Skeletal muscle cell (primary cell): ENCODE measurements around the gene UGGT2.
"Not testable (repeated sequence)": the region's sequence is repeated elsewhere in the genome, so short reads cannot be mapped to it uniquely, and the experiment has no call there.

Experiments
- DNase-seq: peaks from one replicate; pipeline ENCODE4 v3.0.0-alpha.2; 2010; ENCODE audit warnings: low read depth
- H3K4me3 ChIP-seq: 2 replicates; pipeline ENCODE4 v1.5.1; 2011; ENCODE audit warnings: low read depth, mild to moderate bottlenecking, control low read depth, low read length, moderate library complexity

The UGGT2 gene

DNA sequence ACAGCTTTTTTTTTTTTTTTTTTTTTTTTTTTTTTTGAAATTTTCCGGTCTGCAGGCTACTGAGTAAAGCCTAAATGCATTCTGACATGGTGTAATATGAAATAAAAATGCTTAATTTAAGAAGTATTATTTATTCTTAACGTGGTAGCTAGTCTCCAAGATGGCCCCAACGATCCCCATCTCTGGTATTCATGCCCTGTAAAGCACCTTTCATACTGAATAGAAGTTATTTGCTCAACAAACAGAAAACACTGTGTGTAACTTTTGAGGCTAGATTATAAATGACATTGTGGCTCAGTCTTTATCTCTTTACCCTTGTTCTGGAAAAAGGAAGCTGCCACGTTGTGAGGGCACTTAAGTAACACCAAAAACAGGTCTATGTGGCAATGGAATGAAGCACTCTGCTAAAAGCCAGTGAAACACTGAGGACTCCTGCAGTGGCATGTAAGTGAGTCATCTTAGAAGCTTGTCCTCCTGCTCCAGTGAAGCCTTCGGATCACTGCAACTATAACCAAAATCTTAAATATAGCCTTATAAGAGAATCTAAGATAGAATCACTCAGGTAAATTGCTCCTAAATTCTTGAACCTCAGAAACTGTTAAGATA lies 128.7 kb downstream of the UGGT2 start:
- DNase-seq, result peak; percentile 76
- H3K4me3 ChIP-seq, result no peak overlapping the region

- DNase-seq, result no peak
- no peak overlapping the region for H3K4me3 ChIP-seq
Observed at GRCh38 chr13:95921485-95921884, 131.7 kb downstream of the UGGT2 start.

GRCh38 chr13:95920485-95920884 lies 132.7 kb downstream of the UGGT2 start:
- DNase-seq, result no peak
- H3K4me3 ChIP-seq, result no peak overlapping the region

DNA sequence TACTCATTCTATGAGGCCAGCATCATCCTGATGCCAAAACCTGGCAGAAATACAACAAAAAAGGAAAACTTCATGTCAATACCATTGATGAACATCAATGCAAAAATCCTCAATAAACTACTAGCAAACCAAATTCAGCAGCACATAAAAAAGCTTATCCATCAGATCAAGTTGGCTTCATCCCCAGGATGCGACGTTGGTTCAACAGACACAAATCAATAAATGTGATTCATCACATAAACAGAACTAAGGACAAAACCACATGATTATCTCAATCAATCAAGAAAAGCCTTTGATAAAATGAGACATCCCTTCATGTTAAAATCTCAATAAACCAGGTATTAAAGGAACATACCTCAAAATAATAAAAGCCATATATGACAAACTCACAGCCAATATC lies 134.3 kb downstream of the UGGT2 start:
- no peak for DNase-seq
- no peak overlapping the region for H3K4me3 ChIP-seq

DNA sequence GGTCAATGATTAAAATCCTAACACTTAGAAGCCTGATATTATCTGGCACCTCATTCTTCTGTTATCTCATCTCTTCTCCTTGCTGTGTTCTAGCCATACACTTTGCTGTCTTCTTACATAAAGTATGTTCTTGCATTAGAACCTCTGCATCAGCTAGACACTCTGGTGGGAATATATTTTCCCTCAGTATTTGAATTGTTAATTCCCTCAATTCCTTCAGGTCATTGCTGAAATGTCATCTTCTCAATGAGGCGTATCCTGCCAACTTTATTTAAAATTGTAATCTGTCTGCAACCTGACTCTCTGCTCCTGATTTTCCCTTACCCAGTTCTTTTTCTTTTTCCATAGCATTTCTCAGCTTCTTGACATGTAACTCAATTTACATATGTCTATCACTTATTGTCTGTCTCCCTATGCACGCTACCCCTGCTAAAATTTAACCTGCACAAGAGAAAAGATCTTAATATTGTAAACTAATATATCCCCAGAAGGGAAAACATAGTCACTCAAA lies 138.2 kb downstream of the UGGT2 start:
- no peak overlapping the region for H3K4me3 ChIP-seq
- no peak for DNase-seq

- no peak overlapping the region for H3K4me3 ChIP-seq
- no peak for DNase-seq
Observed at GRCh38 chr13:95906999-95907398, 146.2 kb downstream of the UGGT2 start.

- no peak for DNase-seq
- H3K4me3 ChIP-seq, result no peak overlapping the region
Observed at GRCh38 chr13:95903569-95903968, 149.6 kb downstream of the UGGT2 start.

- H3K4me3 ChIP-seq, result no peak overlapping the region
- DNase-seq, result no peak
Observed at GRCh38 chr13:95902741-95903140, 150.5 kb downstream of the UGGT2 start.

- H3K4me3 ChIP-seq, result no peak overlapping the region
- no peak for DNase-seq
Observed at GRCh38 chr13:95898256-95898655, 154.9 kb downstream of the UGGT2 start.

- no peak overlapping the region for H3K4me3 ChIP-seq
- DNase-seq, result no peak
Observed at GRCh38 chr13:95896301-95896700, 156.9 kb downstream of the UGGT2 start.

DNA sequence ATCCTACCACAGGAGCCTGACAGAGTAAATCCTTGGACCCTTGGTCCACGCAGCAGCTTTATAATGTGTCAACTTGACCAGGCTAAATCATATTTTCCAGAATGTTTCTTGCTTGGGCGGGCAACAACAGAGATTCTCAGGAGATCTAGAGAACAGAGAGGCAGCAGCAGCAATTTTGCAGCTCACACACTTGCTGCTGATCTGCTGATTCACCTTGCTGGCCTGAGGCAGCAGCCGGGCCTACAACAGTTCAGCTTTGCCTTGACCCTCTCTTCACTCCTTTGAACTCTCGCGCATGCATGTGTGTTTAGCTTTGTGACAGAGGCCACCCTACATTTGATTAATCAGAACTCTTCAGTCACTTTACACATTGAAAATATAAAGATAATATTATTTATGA lies 159.3 kb downstream of the UGGT2 start:
- no peak for DNase-seq
- H3K4me3 ChIP-seq, result no peak overlapping the region

DNA sequence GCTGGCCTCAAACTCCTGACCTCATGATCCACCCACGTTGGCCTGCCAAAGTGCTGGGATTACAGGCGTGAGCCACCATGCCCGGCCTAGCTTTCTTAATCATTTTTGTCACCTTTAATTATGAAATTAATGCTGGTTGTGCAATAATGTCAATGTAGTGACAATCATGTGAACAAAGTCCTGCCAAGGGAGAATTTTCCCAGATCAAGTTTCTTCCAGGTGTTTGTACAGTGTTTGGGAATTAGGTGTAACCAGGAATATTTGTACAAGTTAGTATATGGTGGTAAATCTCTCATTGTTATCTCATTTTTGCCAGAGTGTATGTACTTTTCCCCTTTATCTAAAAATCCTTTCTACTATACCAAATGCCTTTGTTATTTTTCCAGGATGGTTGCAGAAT lies 171.1 kb downstream of the UGGT2 start:
- DNase-seq, result no peak
- H3K4me3 ChIP-seq, result no peak overlapping the region

DNA sequence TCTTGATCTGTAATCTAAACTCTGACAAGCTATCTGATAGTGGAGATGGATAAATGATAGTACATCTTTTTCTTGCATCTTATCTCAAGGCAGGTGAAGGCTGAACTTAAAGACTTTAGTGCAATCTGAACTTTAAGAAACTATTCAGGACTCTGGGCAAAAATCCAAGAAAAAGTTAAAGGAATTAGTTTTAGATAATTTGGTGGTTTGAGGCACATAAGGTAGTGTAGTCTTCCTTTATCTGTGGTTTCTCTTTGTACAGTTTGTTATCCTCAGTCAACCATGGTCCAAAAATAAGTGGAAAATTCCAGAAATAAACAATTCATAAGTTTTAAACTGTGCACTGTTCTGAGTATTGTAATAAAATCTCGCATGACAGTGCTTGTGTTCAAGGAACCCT lies 172.9 kb downstream of the UGGT2 start:
- H3K4me3 ChIP-seq, result no peak overlapping the region
- DNase-seq, result no peak

DNA sequence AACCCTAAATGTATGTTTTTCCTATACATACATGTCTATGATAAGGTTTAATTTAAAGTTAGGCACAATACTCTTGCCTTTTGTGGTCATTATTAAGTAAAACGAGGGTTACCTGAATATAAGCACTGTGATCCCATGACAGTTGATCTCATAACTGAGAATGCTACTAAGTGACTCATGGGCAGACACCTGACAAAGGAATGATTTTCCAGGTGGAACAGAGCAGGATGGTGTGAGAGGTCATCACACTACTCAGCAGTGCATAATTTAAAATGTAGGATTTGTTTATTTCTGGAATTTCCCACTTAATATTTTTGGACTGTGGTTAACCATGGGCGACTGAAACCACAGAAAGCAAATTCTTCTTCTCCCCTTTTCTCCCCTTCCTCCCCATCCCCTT lies 178.9 kb downstream of the UGGT2 start:
- no peak for DNase-seq

DNA sequence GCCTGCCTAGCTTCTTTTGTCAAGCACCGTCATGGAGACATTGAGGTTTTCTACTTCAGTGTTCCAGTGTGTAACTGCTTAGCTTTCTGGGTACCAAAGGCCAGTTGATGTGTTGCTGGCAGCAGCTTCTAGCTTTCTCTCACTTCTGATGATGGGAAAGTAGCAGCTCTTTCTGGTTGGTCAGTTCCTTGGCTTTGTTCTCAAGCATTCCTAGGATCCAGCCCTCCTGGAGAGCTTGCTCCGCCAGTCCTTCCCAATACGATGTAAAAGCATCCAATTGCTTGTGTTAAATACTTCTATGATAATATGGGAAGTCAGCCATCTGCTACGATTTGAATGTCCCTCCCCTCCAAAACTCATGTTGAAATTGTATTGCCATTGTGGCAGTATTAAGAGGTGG lies 182.8 kb downstream of the UGGT2 start:
- H3K4me3 ChIP-seq, result no peak overlapping the region
- no peak for DNase-seq

More for the DNA sequence above, 178.9 kb downstream of the UGGT2 start:
- no peak overlapping the region for H3K4me3 ChIP-seq

DNA sequence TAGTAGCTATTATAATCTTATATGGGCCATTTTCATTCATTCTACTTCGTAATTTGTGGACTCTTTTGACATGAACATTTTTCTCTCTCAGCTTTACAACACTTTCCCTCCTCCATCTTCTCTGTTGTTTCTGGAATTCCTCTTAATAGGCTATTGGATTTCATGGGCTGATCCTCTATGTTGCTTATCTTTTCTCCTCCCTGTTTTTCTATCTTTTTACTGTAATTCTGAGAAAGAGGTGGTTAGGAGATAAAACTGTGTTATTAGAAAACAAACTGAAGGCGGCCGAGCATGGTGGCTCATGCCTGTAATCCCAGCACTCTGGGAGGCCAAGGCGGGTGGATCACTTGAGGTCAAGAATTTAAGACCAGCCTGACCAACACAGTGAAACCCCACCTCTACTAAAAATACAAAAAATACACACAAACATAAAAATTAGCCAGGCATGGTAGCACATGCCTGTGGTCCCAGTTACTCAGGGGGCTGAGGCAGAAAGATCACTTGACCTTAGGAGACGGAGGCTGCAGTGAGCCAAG lies 188.1 kb downstream of the UGGT2 start:
- DNase-seq, result no peak
- no peak overlapping the region for H3K4me3 ChIP-seq

DNA sequence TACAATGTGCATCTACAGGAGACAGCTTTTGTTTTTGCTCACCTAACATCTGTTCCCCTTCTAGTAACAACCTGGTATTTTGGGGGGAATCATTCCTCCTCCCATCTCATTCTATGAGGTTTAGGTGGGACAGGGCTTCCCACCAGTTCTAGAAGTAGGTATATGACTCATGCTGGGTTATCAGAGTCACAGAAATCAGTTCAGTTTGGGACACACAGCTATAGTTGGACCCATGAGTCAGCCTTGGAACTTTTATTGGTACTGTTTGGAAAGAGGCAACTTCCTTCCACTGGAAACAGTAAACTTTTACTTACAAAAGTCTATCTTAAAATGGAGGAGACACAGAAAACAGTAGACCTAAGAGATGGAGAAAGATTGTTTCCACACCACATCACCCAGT lies 190.8 kb downstream of the UGGT2 start:
- DNase-seq, result no peak
- no peak overlapping the region for H3K4me3 ChIP-seq

GRCh38 chr13:95861296-95861695 lies 191.9 kb downstream of the UGGT2 start:
- DNase-seq, result no peak
- no peak overlapping the region for H3K4me3 ChIP-seq

- no peak for DNase-seq
- H3K4me3 ChIP-seq, result no peak overlapping the region
Observed at GRCh38 chr13:95858286-95859075, 194.7 kb downstream of the UGGT2 start.

GRCh38 chr13:95845656-95846055 lies 207.5 kb downstream of the UGGT2 start:
- DNase-seq, H3K4me3 ChIP-seq: not testable (repeated sequence)

DNA sequence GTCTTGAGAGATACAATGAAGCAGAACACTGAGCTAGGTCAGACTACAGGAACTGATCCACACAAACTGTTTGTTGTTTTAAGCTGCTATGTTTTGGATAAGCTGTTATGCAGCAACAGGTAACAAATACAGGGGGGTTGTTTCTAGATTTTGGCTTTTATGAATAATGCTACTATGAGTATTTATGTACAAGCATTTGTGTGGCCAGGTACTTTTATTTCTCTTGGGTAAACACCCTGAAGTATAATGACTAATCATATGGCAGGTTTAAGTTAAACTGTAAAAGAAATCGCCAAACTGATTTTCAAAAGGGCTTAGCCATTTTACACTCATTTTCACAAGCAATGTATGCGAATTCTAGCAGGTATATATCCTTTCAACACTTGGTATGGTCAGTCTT lies 210.3 kb downstream of the UGGT2 start:
- no peak overlapping the region for H3K4me3 ChIP-seq
- DNase-seq, result no peak
